NCI-H2196 (cell line): ENCODE results near the gene RAB15.

Source experiments
- DNase-seq: peaks from one replicate; lab custom pipeline; 2025; ENCODE audit not compliant: unreplicated experiment; lab: John Stamatoyannopoulos, UW

The RAB15 gene

DNA sequence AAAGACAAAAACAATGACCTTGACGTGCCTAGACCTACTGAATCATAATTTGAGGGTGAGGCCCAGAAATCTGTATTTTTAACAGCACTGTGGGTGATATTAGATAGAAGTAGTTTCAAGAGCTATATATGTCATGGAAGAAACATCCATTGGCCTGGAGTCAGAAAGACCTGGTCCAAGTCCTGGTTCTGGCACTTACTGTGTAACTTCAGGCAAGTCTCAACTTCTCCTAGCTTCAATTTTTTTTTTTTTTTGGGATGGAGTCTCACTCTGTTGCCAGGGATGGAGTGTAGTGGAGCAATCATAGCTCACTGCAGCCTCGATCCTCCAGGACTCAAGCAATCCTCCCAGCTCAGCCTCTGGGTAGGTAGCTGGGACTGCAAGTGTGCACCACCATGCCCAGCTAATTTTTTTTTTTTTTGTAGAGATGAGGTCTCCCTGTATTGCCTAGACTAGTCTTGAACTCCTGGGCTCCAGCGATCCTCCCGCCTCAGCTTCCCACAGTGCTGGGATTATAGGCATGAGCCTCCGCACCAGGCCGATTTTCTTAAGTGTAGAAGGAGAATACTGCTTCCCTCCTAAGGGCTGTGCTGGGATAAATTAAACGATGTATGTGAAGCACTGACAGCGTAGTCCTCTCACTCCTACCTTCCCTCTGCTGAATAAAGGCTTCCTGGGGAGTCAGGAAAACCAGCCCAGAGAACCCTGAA, 15.3 kb downstream of the RAB15 start:
- no peak for DNase-seq

DNA sequence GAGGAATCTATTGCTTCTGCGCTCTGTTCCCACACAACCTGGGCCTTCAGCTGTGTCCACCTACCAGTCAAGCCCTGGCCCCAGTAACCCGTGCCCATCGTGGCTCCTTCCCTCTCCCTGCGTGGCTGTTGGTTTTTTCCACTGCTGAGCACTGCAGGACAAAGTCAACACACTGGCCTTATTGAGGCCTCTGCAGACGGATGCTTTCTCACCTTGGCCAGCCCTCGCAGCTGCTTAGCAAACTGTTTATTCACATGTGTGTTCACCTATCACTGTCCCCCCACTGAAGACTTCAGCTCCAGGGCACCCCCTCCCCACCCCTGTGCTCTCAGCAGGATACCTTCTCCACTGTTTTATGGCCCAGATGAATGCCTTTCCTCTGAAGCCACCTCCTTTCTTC, 16.8 kb downstream of the RAB15 start:
- no peak for DNase-seq

DNA sequence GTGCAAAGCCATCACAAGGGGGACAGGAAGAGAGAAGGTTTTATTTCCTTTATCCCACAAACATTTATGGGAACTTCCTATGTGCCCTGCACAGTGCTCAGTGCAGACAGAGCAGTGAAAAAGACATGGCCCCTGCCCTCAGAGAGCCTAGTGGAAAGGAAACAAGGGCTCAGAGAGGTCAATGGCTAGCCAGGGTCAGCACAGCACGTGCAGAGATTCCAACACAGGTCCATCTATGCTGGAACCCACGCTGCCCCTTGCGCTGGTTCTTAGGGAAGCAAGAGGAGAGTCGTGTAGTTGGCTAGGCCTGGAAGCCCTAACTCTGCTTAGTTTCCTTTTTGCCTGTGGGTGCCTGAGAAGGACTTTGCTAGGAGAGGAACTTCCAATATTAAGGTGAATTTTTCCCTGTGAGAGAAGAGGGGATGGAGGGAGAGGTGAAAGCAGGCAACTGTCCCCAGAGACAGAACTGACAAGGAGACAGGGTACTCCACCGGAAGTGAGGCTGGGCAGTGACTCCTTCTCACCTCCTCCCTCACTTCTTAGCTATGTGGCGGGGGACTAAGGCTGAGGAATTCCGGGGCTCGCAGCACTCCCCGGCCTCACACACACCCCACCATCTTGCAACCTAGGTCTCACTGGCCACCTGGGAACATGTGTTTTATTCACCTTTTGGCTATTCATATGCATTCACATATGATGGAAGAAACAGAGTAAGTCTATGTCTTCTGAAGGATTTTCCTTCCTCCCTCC, 17.5 kb downstream of the RAB15 start:
- DNase-seq, result no peak

DNA sequence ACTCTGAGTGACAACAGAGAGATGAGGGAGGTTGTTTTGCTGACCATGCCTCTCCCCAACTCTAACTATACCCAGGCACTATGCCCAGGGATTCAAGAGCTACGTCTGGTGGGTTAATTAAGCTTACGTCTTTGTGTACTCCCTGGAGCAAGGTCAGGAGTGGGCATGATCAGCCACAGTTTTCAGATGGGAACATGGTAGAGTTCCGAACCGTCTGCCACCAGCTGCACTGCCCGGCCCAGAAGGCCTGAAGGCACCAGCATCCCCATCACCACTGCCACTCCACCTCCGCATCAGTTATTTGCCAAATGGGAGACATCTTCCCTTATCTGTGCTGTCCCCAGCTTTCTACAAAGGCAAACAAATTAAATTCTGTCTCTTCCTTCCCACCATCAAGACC, 18.5 kb downstream of the RAB15 start:
- no peak for DNase-seq

DNA sequence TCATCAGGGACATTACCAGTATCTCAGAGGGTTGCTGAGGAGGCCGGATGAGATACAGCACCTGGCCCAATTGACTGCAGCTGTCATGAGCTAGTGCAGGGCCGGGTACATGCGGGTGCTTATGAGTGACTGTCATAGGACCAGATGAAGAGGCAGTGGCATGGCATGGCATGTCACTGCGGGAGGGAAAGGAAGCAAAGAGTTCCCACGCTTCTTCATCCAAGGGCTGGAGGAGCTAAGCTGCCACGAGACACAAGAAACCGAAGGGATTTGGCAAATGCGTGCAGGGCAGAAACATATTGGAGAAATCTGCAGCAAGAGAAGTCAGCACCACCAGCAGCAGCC, 18.9 kb downstream of the RAB15 start:
- DNase-seq, result no peak

DNA sequence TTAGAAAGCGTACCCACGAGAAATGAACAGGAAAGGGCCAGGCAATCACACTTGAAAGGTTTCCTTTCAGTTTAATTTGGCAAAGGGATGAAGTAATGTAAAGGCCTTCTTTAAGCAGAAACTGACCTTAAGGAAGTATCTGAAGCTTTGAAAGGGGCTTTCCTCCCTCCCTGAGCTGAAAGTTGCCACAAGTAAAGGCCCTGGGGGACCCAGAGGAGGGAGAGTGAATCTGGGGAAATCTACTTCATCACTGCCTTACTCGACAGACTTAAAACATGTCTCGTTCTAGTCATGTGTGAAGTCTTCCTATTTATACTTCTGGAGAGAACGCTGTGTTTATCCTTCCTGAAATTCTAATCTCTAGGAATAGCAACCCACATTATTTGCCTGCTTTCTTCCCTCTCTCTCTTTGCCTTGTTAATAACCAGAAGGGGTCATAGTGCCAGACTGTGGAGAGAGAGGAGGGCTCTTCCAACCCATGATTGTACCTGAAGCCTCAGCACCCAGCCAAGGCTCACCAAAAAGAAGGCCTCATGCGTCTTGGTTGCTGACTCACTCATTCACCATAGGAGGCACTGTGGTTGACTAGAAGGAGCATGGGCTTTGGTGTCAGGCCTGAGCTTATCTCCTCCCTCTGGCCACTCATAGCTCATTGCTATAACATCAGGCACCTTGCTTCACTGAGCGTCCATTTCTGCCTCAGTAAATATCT, 19.4 kb downstream of the RAB15 start:
- DNase-seq, result no peak

DNA sequence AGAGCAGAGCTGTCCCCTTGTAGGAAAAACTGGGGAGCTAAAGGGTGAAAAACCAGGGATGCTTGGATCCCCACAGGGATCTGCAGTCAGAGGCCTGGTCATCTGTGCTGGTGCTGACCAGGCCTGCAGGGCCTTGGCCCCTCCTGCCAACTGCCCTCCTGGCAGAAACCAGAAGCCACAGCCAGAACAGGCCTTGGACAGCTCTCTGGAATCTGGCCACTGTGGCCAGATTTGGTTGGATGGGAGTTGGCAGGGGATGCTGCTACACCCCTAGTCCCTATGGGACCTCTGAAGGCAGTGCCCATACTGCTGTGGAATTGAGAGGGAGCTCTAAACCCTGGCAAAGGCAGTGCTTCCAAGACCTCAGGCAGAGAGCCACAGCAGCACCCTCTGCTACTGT, 20.4 kb downstream of the RAB15 start:
- DNase-seq, result no peak

DNA sequence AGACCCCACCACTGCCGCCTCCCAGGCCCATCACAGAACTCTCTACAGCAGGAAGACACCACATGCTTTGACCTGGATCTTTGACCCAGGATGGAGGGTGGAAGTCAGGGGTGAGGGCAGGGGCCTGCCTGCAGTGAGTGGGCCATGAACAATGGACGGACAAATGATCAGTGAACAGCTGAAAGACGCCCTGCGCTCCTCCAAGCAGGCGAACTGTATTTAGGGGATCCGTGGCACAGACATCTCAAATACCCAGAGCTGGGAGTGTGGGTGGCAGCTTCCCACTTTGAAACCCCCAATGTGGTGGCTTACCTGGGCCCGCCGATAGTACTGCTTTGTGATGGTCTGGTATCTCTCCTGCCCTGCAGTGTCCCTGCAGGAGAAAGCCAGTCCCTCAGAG, 20.8 kb downstream of the RAB15 start:
- DNase-seq, result no peak

DNA sequence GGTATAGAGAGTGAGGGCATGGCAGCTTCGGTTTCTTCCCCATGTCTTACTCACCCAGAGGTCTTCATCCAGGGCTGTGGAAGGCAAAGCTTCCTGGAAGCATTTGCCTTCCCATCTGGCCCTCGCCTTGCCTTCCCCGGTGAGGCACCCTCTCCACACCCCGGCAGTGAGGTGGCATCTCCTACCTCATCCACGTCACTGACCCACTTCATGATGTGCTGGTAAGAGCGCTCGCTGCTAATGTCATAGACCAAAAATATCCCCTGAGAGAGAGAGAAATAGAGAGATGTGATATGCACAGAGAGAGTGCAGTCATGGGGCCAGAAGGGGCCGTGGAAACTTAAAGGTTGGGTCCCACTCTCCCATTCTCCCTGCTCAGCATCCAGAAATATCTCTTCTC, 21.2 kb downstream of the RAB15 start:
- no peak for DNase-seq

DNA sequence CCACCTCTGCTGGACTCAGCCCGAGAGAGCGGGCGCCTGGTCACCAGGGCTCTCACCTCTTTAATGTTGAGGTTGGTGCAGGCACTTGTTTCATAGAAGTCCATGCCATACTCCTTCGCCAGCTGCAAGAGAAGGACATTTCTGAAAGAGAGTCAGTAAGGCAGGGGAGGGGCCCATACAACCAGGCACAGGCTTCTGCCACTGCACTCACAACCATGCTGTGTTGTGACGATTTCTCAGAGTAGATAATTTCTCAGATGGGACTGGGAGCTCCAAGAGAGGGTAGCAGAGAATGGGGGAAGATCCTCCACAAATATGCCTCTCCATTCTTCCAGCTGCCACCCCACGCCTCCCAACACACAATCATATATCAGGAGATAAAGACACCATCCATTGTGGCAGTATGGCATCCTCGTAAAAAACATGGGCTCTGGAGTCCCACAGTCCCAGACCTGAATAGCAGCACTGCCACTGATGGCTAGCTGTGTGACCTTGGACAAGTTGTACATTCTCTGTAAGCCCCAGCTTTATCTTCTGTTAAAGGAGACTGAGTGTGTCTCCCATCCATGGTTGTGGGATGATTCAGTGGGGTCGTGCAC, 23.4 kb downstream of the RAB15 start:
- DNase-seq, result no peak

DNA sequence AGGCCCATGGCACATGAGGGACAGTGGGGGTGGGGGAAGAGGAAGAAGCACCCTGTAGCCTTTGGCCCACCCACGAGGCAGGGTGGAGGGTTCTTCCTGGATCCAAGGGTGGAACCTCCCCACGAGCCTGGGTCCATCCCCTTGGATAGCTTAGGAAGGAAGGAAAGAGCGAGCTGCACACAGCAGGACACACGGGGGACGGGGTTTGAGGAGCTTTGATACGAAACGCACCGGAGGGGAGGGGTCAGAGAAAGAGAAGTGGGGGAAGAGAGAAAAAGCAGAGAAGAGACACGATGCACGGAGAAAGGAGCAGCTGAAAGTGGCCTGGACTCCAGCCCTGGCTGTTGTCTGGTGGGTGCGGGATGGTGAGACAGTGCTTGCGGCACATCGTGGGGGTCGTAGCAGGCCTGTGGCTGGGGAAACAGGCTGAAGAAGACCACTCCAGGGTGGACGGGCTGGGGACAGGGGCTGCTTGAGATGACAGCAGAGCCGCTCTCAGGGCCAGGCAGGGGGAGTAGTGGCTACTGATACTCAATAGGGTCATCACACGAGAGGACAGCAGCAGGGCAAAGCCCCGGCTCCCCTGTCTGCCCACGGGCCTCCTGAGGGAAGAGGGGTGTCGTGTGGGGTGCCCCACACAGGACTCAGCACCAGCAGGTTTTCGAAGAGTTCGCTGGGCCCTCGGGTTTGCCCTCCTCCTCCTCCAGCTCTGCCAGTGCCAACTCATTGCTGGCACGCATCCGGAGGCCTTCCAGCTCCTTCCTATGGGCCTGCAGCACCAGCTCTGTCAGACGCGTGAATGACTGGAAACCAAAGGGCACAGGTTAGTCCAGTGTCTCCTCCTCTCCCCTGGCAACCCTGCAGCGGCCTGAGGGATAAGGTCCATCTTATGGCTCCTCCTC, 24.2 kb downstream of the RAB15 start:
- no peak for DNase-seq

DNA sequence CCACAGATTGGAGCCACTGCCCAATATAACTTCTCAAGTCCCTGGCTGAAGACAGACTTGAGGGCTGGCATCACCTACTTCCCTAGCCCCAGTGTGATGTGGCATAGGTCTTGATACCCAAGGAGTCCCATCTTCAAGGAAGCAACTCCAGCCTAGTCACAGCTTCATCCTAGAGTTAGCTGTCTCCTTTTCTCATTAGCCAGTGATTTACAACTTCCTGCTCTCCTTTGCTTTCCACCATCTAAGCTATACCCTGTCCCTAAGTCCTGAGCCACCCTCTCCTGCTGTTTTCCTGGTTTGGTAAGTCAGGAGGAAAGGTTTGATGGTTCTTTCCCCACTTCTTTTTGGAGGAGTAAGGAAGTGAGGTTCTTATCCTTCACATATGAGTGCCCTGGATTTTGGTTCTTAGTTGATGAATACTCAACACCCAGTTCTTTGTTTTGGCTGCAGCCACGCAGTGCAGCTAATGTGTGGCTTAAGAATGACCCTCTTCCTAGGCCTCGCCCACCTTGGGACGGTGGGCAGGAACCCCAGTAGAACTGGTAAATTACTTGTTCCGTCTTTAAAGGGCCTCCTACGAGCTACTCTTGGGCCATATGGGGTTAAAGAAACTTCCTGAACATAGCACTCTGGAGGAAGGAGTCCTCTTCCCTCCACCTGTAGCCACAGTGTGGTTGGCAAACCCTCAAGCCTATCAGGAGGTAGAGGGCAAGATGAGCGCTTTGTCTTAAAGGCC, 25.7 kb downstream of the RAB15 start:
- DNase-seq, result no peak

DNA sequence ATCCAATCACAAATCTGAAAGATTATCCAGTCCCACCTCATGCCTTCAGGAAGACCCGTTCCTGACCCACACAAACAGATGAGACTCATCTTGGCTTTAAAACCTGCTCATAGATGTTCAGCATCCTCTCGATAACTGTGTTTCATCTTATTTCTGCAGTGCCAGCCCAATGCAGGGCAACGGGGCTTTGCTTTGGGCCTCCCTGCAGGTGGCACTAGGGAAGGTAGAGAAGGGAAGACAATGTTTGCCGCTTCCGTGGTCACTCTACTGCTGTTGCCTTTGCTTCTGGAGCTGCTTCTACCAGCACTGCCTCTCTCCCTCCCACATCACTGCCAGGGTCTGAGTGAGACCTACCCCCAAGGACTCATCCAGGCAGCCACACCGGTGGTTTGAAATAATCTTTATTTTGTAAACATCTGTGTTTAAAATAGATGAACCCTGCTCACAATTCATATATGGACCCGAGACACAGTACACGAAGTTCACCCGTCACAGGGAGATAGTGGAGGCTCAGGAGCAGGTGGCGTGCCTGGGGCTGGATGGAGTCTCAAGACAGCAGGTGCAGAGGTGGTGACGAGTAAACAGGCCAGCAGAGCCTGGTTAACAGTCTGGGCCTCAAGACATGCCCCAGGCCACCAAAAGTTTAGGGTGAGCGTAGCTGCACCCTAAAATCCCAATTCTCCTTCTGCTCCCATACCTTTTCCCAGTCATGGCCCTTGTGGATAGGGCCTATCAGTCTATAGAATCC, 26.5 kb downstream of the RAB15 start:
- DNase-seq, result no peak

DNA sequence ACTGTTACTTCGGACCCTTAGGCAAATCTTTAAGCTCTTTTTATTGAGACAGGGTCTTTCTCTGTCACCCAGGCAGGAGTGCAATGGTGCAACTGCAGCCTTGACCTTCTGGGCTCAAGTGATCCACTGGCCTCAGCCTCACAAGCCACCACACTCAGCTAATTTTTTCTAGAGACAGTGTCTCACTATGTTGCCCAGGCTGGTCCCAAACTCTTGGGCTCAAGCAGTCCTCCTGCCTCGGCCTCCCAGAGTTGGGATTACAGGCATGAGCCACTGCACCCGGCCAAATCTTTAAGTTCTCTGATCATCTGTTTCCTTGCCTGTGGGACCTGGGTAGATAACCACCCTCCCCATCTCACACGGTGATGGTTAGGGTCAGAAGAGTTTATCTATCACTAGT, 27.3 kb downstream of the RAB15 start:
- DNase-seq, result no peak

DNA sequence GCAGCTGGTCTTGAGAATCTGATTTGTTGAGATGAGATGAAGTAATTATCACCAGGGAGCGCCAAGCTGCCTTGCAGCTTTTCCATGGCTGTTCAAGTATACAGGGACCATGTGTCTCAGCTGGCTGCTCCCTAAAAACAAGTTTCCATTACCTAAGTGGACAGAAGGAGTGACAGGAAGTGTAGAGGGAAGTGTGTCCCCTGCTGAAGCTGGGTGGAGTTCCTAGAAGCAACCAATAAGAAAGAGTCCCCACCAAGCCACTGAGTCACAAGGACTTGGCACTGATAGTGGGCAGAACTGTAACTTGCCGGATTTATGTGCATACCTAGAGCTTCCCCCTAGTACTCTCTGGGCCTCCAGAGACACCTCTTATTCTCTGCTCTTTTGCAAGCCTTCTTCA, 28.1 kb downstream of the RAB15 start:
- DNase-seq, result no peak

DNA sequence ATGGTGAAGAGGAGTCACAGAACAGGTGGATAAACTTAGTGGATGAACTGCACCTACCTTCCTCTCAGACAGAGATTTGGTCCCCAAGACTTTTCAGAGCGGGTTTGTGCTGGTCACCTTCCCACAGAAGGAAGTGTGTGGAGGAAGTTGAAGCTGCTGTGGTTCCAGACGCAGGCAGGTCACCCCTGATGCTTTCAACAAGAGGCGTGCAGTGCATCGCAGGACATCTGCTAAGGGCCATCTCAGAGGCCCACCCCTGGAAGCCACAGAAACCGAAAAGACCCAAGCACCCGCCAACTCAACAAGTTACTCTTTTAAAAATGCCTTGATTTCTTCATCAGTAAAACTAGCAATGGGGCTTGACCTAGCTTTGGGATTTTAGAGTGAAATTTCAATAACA, 28.6 kb downstream of the RAB15 start:
- no peak for DNase-seq

DNA sequence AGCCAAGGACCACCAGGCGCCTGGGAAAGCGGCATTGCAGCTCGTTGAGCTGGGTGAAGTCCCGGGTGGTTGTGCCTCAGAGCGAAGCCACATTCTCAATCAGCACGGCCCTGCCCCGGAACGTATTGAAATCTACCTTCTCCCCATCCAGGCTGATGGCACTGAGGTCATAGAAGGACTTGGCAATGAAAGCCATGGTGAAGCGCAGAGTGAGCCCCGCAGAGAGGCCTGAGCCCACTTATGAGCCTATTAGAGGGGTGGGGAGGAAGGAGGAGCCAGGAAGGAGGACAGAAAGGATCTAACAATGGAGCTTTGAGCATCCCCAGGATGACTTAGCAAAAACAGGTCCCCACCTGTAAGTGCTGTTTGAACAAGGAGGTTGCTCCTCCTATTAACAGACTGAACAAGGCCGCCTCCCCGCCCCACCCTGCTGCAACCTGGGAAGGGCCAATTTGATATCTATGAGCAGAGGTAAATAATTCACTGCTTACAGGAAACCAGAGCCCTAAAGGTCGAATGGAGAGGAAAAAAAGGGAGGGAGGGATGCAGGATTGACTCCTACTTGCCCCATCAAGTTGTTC, 29.5 kb downstream of the RAB15 start, which contains the start of gene GPX2:
GPX2 (minus strand) TSS at position 215 of the 581 bp plus-strand sequence; CDS start at position 196, 19 bp downstream.
- peak; percentile 83 for DNase-seq

DNA sequence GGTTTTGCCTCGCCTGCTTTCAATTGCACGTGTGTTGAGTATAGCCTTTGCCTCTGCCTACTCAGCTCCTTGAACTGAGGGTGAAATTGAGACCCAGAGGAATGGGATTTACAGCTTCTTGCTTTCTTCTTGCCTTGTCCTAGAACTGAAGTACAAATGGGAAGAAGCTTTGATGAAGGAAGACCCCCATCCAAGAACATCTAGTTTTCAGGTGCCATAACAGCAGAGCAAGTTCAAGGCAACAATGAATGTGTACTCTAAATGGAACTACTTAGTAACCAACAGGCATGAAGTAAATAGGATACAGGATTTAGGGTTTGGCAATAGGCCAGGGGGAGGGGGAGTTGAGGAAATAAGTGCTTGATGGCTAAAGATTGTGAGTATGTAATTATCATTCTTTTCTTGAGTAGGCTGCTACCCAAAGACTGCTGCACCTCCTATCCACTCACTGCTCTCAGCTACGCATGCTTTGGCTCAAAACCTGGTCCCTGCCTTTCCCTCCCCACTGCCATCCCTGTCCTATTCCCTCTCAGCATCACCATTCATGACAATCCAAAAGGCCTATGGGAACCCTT, 31.7 kb downstream of the RAB15 start:
- DNase-seq, result no peak

DNA sequence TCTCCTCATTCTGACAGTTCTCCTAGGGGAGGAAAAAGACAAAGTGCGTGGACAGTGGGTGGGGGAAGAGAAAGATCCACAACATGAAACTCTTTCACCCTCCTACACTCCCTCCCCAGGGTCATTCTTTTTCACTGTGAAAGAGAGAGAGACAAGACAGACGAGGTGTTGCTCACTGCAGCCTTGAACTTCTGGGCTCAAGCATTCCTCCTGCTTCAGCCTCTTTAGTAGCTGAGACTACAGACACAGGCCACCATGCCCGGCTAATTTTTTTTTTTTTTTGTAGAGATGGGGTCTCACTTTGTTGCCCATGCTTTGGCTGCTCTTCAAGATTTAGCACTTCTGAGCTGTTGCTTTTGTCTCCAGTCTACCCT, 32.3 kb downstream of the RAB15 start:
- no peak for DNase-seq
